ACC112 (cell line): ENCODE results near the gene CLDN9.

Experiments
- H2AFZ ChIP-seq: fragments of 200-600 bp; sonication (generic); one replicate; pipeline ENCODE4 v1.6.0; 2017; ENCODE audit warnings: antibody characterized with exemption, low read length; ENCODE audit not compliant: unreplicated experiment
- H3K27ac ChIP-seq: fragments of 200-600 bp; sonication (generic); 2 replicates; pipeline ENCODE4 v1.5.1; 2014; ENCODE audit warnings: low read depth, mild to moderate bottlenecking, antibody characterized with exemption, low read length, moderate library complexity
- H3K27me3 ChIP-seq: fragments of 200-600 bp; sonication (generic); 2 replicates; pipeline ENCODE4 v1.6.1; 2014; ENCODE audit warnings: mild to moderate bottlenecking, antibody characterized with exemption, low read length, moderate library complexity, mixed read lengths; ENCODE audit not compliant: insufficient read depth
- H3K36me3 ChIP-seq: fragments of 200-600 bp; sonication (generic); 2 replicates; pipeline ENCODE4 v1.6.1; 2016; ENCODE audit warnings: mild to moderate bottlenecking, antibody characterized with exemption, low read length, moderate library complexity, mixed read lengths; ENCODE audit not compliant: insufficient read depth
- H3K4me1 ChIP-seq: fragments of 200-600 bp; sonication (generic); one replicate; pipeline ENCODE4 v1.6.1; 2016; ENCODE audit warnings: low read length, mixed read lengths; ENCODE audit not compliant: insufficient read depth, unreplicated experiment, control insufficient read depth
- H3K4me3 ChIP-seq: fragments of 200-600 bp; sonication (generic); 2 replicates; pipeline ENCODE4 v1.5.1; 2014; ENCODE audit warnings: mild to moderate bottlenecking, low read depth, low read length
- H3K79me2 ChIP-seq: fragments of 200-600 bp; sonication (generic); one replicate; pipeline ENCODE4 v1.6.0; 2016; ENCODE audit warnings: low read length; ENCODE audit not compliant: control insufficient read depth, unreplicated experiment, insufficient read depth

The CLDN9 gene

DNA sequence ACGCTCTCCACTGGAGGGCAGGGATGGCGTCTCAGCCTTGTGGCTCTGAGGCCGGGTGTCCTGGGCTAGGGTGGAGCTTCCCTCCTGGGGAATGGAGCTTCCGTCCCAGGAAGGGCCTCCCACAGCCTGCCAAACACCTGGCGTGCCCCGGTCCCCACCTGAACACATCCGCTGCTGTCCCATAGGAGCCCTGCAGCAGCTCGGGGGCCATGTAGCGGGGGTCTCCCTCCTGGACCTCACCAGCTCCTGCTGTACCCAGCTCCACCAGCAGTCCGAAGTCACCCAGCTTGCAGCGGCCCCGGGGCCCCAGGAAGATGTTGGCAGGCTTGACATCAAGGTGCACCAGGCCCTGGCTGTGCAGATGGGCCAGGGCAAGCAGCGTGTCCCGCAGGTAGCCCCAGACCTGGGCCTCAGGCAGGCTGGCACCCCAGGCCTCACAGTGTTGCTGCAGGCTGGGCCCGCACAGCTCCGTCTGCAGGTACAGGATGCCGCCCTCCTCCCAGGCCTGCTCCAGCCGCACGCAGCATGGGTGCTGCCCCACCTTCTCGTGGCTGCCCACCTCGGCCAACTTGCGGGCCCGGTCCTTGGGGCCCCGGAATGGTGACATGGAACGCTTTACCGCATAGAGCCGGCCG, 37.4 kb upstream of the CLDN9 start:
- no peak overlapping the region for H3K4me3 ChIP-seq
- H3K36me3 ChIP-seq = no peaks in the 10 kb centered on the region

DNA sequence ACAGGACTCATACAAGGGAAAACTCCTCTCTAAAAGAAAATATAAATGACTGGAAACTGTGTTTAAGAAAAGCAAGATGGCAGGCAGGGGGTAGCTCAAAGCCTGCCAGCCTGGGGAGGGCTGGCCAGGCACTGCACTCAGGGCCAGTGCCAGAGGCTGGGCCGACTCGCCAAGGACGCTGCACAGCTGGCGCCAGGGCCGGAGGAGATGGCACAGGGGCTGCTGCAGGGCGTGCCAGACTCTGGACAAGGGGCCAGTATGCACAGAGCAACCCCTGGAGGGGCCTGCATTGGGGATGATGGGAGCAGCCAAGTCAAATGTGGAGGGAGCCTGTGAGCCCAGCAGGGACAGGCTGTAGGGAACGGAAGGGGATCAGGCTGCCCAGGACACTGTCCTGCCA, 36.5 kb upstream of the CLDN9 start:
- Histone ChIP-seq H3K79me2 (peaks cover 7% of the 10 kb centered on the region), H3K27ac (no peak overlapping the region), H2AFZ (no peak overlapping the region), H3K4me1 (peaks cover 4% of the 10 kb centered on the region), H3K4me3 (no peak overlapping the region), H3K27me3 (no peaks in the 10 kb centered on the region), H3K36me3 (no peaks in the 10 kb centered on the region)

More for the DNA sequence above, 37.4 kb upstream of the CLDN9 start:
- Histone ChIP-seq H3K79me2 (peaks cover 7% of the 10 kb centered on the region), H2AFZ (no peak overlapping the region), H3K4me1 (peaks cover 1% of the 10 kb centered on the region), H3K27me3 (no peaks in the 10 kb centered on the region), H3K27ac (no peak overlapping the region)

DNA sequence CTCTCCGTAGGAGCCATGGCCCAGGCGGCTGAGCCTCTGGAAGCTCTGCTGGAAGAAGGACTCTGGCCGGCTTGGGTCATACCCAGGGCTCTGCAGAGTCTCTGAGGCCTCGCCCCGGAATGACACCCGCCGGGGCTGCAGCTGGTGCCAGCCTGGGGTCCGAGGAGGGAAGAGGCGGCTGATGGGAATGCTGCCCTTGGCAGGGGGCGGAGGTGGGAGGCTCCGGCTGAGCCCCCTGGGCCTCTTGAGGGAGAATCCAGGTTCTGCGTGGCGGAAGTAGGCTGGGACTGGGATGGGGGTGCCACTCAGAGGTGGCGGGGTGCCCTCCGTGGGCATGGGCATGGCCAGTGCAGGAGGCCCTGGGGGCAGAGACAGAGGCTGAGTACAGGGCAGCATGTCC, 36.0 kb upstream of the CLDN9 start:
- peaks cover 7% of the 10 kb centered on the region for H3K79me2 ChIP-seq
- H3K4me3 ChIP-seq = no peak overlapping the region
- no peaks in the 10 kb centered on the region for H3K27me3 ChIP-seq
- H3K36me3 ChIP-seq = no peaks in the 10 kb centered on the region
- H3K27ac ChIP-seq = no peak overlapping the region
- H3K4me1 ChIP-seq = peaks cover 7% of the 10 kb centered on the region
- no peak overlapping the region for H2AFZ ChIP-seq

DNA sequence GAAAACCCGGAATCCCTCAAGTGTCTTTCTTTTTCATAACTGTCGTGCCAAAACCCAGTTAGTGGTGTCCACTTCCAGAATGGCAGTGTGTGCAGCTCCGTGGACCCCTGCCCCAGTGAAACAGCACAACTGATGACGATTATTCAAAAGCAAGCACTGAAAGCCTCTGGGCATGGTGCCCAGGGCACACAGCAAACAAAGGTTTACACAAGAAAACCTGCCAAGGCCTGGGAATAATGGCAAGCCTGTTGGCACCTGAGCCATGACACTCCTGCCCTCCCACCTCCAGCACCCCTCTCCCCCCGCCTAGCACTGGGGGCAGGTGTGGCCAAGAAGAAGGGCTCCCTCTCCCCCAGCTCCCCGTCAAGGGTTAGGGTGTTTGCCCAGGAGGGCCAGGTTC, 35.3 kb upstream of the CLDN9 start:
- Histone ChIP-seq H3K79me2 (peaks cover 7% of the 10 kb centered on the region), H3K36me3 (no peaks in the 10 kb centered on the region), H3K4me1 (peaks cover 7% of the 10 kb centered on the region), H3K4me3 (no peak overlapping the region), H2AFZ (no peak overlapping the region), H3K27me3 (no peaks in the 10 kb centered on the region), H3K27ac (no peak overlapping the region)

DNA sequence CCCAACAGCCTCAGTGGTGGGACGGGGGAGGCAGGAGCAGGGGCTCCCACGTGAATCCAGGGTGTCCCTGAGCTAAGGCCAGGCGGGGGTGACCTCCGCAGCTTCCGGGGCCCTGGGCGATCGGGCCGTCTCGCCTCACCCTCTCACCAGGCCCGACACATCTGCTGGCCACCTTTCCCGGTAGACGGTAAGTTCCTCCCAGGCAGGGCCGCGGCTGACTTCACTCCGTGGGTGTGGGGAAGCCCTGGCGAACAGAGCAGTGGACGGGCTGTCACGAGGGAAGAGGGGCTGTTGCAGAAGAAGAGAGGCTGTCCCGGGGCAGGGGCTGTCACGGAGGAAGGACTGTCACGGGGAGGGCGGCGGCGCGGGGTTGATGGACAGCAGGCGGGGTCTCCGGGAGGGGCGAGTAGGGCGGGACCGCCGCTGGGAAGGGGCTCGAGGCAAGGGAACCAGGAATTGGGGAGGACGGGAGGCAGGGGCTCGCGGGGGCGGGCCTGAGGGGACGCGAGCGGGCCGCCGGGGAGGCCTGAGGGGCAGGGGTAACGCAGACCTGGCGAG, 33.0 kb upstream of the CLDN9 start:
- H3K27ac ChIP-seq = no peak overlapping the region
- H3K4me1 ChIP-seq = peaks cover 7% of the 10 kb centered on the region
- no peaks in the 10 kb centered on the region for H3K27me3 ChIP-seq
- H2AFZ ChIP-seq = peak overlapping the region; percentile 55
- peak overlapping the region; percentile 94 for H3K4me3 ChIP-seq
- H3K79me2 ChIP-seq = peaks cover 7% of the 10 kb centered on the region
- no peaks in the 10 kb centered on the region for H3K36me3 ChIP-seq

DNA sequence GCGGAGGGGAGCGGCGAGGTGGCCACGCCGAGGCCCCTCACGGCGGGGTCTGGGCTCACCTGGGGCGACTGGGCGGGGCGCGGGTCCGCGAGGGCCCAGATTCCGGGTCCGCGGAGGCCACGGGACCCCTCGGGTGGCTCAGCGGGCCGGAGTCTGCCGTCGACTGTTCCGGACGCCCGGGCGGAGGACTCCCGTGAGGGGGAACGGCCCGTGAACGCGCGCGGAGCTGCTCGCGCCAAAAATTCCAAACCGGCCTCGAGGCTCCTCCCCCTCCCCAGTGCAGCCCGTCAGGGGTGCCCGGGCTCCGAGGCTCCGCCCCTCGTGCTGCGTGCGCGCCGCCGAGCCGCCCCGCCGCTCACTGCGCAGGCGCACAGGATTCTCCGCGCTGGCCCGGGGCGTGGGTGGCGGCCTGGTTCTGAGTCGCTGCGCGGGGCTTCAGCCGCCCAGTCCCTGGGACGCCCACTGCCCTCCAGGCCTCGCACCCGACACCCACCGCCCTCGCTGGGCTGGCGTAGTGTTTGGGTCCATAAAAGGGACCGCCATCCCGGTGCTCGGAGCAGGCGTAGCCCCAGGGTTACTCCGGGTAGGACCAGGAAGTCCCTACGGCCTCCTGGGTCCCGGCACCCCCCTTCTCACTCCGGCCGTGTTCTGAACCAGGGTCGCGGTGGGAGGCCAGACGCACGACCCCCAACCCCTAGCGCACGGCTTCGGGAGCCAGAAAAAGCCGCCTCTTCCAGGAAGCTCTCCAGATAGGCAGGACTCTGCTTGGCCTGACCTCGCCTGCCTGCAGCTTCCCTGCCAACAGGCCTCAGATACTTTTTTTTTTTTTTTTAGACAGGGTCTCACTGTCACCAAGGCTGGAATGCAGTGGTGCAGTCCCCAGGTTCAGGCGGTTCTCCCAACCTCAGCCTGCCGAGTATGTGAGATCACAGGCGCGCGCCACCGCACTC, 32.2 kb upstream of the CLDN9 start, which contains the start of gene PKMYT1:
Gene PKMYT1, minus strand, starts transcription at position 220 of the 950 bp plus-strand sequence. CDS start 789 bp downstream, outside the sequence.
- Histone ChIP-seq H3K4me1 (peaks cover 7% of the 10 kb centered on the region), H3K27ac (peak within 1 kb of the TSS; percentile 46; the same call in 1 of the 2 replicates), H2AFZ (peak within 1 kb of the TSS; percentile 77), H3K36me3 (no peaks in the 10 kb centered on the region), H3K79me2 (peaks cover 7% of the 10 kb centered on the region), H3K27me3 (no peaks in the 10 kb centered on the region), H3K4me3 (peak within 1 kb of the TSS; percentile 94)

DNA sequence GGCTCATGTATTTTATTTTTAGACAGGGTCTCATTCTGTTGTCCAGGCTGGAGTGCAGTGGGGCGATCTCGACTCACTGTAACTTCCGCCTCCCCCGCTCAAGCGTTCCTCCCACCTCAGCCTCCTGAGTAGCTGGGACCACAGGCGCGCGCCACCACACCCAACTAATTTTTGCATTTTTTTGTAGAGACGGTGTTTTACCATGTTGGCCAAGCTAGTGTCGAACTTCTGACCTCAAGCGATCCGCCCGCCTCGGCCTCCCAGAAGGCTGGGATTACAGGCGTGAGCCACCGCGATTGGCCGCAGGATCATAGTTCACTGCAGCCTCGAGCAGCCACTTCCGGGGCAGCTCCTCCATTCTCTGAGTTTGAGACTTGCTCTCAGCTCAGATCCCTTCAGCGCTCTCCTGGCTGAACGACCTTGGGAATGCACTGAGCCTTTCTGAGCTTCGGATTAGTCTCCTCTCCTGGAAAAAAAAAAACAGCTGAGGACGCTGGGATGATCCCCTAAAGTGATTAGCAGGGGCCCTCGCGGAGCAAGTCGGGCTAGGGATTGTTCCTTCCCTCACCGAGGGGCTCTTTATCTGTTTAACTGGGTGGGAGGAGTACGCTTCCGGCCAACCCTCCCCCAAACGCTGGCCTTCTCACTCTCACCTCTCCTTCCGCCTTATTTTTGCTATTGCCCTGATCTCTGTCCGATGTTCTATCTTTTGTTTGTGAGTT, 31.4 kb upstream of the CLDN9 start:
- no peak overlapping the region for H2AFZ ChIP-seq
- peak overlapping the region; percentile 94 for H3K4me3 ChIP-seq
- no peak overlapping the region for H3K27ac ChIP-seq

DNA sequence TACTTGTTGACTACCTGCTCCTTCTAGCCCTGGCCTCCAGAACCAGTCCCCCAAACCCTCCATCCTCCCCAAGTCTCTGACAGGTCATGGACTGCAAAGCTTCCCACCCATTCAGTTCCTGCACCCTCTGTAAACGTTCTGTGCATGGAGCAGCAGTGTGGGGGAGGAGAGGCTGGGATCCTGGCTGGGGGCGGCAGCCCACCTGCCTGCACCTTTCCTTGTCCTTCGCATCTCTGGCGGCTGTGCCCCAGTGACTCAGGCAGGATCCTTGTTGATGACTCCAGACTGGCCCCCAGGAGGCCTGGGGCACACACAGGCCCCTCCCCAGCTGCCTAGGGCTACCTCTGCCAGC, 30.8 kb upstream of the CLDN9 start:
- H3K4me1 ChIP-seq = peaks cover 7% of the 10 kb centered on the region
- H3K27ac ChIP-seq = no peak overlapping the region
- no peak overlapping the region for H3K4me3 ChIP-seq
- no peak overlapping the region for H2AFZ ChIP-seq
- no peaks in the 10 kb centered on the region for H3K36me3 ChIP-seq
- no peaks in the 10 kb centered on the region for H3K27me3 ChIP-seq
- peaks cover 7% of the 10 kb centered on the region for H3K79me2 ChIP-seq

More for the DNA sequence above, 31.4 kb upstream of the CLDN9 start:
- H3K27me3 ChIP-seq = no peaks in the 10 kb centered on the region
- H3K36me3 ChIP-seq = no peaks in the 10 kb centered on the region
- H3K79me2 ChIP-seq = peaks cover 7% of the 10 kb centered on the region
- H3K4me1 ChIP-seq = peaks cover 7% of the 10 kb centered on the region

DNA sequence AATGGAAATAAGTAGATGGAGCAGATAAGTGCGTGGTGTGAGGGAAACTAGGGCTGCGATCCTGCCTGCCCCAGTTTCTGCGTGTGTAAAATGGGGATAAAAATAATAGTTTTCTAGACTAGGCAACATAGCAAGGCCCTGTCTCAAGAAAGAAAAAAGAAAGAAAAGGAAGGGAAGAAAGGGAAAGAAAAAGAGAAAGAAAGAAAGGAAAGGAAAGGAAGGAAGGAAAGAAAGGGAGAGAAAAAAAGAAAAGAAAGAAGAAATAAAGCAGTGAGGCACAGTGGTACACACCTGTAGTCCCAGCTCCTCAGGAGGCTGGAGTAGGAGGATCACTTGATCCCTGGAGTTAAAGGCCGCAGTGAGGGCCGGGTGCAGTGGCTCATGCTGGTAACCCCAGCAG, 30.3 kb upstream of the CLDN9 start:
- H3K4me1 ChIP-seq = peaks cover 7% of the 10 kb centered on the region

DNA sequence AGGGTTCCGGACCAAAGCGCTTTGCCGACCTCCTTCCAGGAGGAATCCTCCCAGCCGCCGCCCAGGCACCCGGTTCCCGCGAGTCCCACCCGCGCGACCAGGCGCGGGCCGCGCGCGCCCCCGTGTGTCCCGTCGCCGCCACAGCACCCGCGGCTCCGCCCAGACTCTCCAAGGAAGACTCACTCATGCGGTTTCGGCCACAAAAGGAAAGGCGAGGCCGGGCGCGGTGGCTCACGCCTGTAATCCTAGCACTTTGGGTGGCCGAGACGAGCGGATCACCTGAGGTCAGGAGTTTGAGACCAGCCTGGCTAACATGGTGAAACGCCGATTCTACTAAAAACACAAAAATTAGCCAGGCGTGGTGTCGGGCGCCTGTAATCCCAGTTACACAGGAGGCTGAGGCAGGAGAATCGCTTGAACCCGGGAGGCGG, 29.0 kb upstream of the CLDN9 start:
- Histone ChIP-seq H2AFZ (no peak overlapping the region), H3K27ac (no peak overlapping the region), H3K4me1 (peaks cover 7% of the 10 kb centered on the region), H3K36me3 (no peaks in the 10 kb centered on the region), H3K4me3 (peak overlapping the region; percentile 32; the same call in 1 of the 2 replicates), H3K79me2 (peaks cover 7% of the 10 kb centered on the region), H3K27me3 (no peaks in the 10 kb centered on the region)

More for the DNA sequence above, 30.3 kb upstream of the CLDN9 start:
- Histone ChIP-seq H3K27me3 (no peaks in the 10 kb centered on the region), H3K79me2 (peaks cover 7% of the 10 kb centered on the region), H3K27ac (no peak overlapping the region), H3K36me3 (no peaks in the 10 kb centered on the region), H3K4me3 (no peak overlapping the region), H2AFZ (no peak overlapping the region)
